Suprapubic skin (tissue), 4 donors: ENCODE data around the gene MYPOP. TPM values are rescaled to one million over a fixed set of nuclear protein-coding genes. Genes with fewer than 3 reads are reported as not detected.

ENCODE experiments used
- DNase-seq, 2 donors: peaks; one replicate each; pipeline ENCODE4 v3.0.0-alpha.2; 2019; ENCODE audit warnings: low spot score in 2 of 2
- H3K27ac ChIP-seq: fragments of 200-600 bp; sonication (generic); one replicate; pipeline ENCODE4 v1.5.1; 2019
- H3K27me3 ChIP-seq: fragments of 200-600 bp; sonication (generic); one replicate; pipeline ENCODE4 v1.5.1; 2019
- H3K36me3 ChIP-seq: fragments of 200-600 bp; sonication (generic); one replicate; pipeline ENCODE4 v1.5.1; 2019
- H3K4me1 ChIP-seq: fragments of 200-600 bp; sonication (generic); one replicate; pipeline ENCODE4 v1.5.1; 2019
- H3K4me3 ChIP-seq: fragments of 200-600 bp; sonication (generic); one replicate; pipeline ENCODE4 v1.5.1; 2019; ENCODE audit warnings: mild to moderate bottlenecking
- H3K9me3 ChIP-seq: fragments of 200-600 bp; sonication (generic); one replicate; pipeline ENCODE4 v1.5.1; 2019
- EP300 ChIP-seq: sonication (generic); formaldehyde crosslinking; IDR thresholded peaks from one replicate; pipeline ENCODE4 v1.6.1; 2017; ENCODE audit warnings: antibody characterized with exemption
- POLR2A ChIP-seq, 2 donors: fragments of 450-650 bp; IDR thresholded peaks; one replicate each; pipeline ENCODE4 v1.6.1; 2017; ENCODE audit warnings: antibody characterized with exemption in 2 of 2, mild to moderate bottlenecking in 2 of 2, moderate library complexity in 2 of 2
- POLR2AphosphoS5 ChIP-seq, 3 donors: sonication (generic); formaldehyde crosslinking; IDR thresholded peaks; one replicate each; pipeline ENCODE4 v1.6.1; 2017; ENCODE audit warnings: antibody characterized with exemption in 3 of 3
- WGBS: methylation state at CpG from one replicate; pipeline ENCODE4 v1.1.5; 2018; 5-methylcytosine and 5-hydroxymethylcytosine counted together
- total RNA-seq, 4 donors: library from RNA; depleted of rRNA; stranded (reverse); fragments of >200 nt; gene quantifications; one replicate each; pipeline ENCODE4 v1.1.0, GENCODE V29; 2016
- TF ChIP-seq, protein P1 (sequence below), 2 donors: fragments of 200-600 bp in 1 of 2; fragments of 450-650 bp in 1 of 2; sonication (generic) in 1 of 2; IDR thresholded peaks; one replicate each; pipeline ENCODE4 v1.5.1; 2016 to 2019; ENCODE audit warnings: antibody characterized with exemption in 2 of 2, mild to moderate bottlenecking in 1 of 2, moderate library complexity in 1 of 2

The MYPOP gene
- total RNA-seq, 4 donors from 2014 or later, result 4.4 to 9.4 (median 6.5) TPM

- no peak overlapping the region for H3K4me3 ChIP-seq
- peaks cover 75% of the 10 kb centered on the region for H3K27me3 ChIP-seq
- no peaks in the 10 kb centered on the region for H3K4me1 ChIP-seq
- TF ChIP-seq POLR2A (IDR thresholded peaks at IDR 0.05) (no peak), POLR2AphosphoS5 (IDR thresholded peaks at IDR 0.05) (no peak), EP300 (no peak)
- TF ChIP-seq, protein P1, sequence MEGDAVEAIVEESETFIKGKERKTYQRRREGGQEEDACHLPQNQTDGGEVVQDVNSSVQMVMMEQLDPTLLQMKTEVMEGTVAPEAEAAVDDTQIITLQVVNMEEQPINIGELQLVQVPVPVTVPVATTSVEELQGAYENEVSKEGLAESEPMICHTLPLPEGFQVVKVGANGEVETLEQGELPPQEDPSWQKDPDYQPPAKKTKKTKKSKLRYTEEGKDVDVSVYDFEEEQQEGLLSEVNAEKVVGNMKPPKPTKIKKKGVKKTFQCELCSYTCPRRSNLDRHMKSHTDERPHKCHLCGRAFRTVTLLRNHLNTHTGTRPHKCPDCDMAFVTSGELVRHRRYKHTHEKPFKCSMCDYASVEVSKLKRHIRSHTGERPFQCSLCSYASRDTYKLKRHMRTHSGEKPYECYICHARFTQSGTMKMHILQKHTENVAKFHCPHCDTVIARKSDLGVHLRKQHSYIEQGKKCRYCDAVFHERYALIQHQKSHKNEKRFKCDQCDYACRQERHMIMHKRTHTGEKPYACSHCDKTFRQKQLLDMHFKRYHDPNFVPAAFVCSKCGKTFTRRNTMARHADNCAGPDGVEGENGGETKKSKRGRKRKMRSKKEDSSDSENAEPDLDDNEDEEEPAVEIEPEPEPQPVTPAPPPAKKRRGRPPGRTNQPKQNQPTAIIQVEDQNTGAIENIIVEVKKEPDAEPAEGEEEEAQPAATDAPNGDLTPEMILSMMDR (IDR thresholded peaks at IDR 0.05), result no peak
- DNase-seq, result no peak
- no peaks in the 10 kb centered on the region for H3K36me3 ChIP-seq
- WGBS, result 75% methylated on average over 18 of the region's 19 CpGs
- H3K27ac ChIP-seq, result no peak overlapping the region
- H3K9me3 ChIP-seq, result no peaks in the 10 kb centered on the region
Observed at GRCh38 chr19:45935267-45935666, 32.9 kb upstream of the MYPOP start.

DNA sequence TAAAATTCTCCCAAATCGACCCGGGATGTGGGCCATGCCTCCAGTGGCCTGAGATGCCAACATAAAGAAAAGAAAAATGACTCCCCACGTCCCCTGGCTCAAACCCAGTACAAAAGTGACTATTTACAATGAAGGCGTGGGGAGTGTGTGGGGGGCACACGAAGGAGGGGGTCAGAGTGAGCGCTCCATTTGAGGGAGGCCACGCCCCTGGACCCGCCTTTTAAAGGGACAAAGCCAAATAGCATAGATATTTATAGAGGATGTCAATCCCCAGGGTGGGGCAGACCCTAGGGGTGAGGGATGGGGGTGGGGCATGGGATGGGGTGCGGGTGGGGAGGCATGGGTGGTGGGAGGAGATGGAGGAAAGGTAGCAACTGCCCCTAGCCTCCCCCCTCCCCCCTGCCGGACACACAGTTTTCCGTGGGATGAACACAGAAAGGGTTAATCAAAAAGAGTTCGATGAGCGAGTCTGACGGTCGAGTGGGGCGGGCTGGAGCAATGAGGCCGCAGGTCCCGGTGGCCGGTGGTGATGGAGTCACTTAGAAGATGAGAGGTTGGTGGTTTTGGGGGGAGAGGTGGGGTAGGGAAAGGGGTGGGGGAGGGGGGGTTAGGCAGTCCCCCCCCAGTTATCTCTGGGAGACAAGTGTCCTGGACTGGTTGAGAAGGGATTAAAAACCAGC lies 32.3 kb upstream of the MYPOP start:
- TF ChIP-seq POLR2A (IDR thresholded peaks at IDR 0.05) (no peak), POLR2AphosphoS5 (IDR thresholded peaks at IDR 0.05) (no peak), EP300 (no peak)
- TF ChIP-seq, protein P1 (IDR thresholded peaks at IDR 0.05), result no peak
- no peak overlapping the region for H3K27ac ChIP-seq

GRCh38 chr19:45933759-45934158 lies 31.3 kb upstream of the MYPOP start:
- no peaks in the 10 kb centered on the region for H3K9me3 ChIP-seq
- no peak for DNase-seq
- no peaks in the 10 kb centered on the region for H3K4me1 ChIP-seq
- no peaks in the 10 kb centered on the region for H3K36me3 ChIP-seq
- TF ChIP-seq POLR2AphosphoS5 (IDR thresholded peaks at IDR 0.05), result no peak
- TF ChIP-seq EP300, result no peak
- TF ChIP-seq, protein P1 (IDR thresholded peaks at IDR 0.05), result no peak
- TF ChIP-seq POLR2A (IDR thresholded peaks at IDR 0.05), result no peak
- 60% methylated on average over 9 of the region's 9 CpGs for WGBS
- H3K27ac ChIP-seq, result no peak overlapping the region
- H3K4me3 ChIP-seq, result no peak overlapping the region
- peaks cover 67% of the 10 kb centered on the region for H3K27me3 ChIP-seq

More for the DNA sequence above, 32.3 kb upstream of the MYPOP start:
- WGBS, result 27% methylated on average over 19 of the region's 19 CpGs
- no peaks in the 10 kb centered on the region for H3K9me3 ChIP-seq
- H3K4me1 ChIP-seq, result no peaks in the 10 kb centered on the region
- no peaks in the 10 kb centered on the region for H3K36me3 ChIP-seq
- no peak for DNase-seq
- peaks cover 69% of the 10 kb centered on the region for H3K27me3 ChIP-seq
- H3K4me3 ChIP-seq, result no peak overlapping the region

DNA sequence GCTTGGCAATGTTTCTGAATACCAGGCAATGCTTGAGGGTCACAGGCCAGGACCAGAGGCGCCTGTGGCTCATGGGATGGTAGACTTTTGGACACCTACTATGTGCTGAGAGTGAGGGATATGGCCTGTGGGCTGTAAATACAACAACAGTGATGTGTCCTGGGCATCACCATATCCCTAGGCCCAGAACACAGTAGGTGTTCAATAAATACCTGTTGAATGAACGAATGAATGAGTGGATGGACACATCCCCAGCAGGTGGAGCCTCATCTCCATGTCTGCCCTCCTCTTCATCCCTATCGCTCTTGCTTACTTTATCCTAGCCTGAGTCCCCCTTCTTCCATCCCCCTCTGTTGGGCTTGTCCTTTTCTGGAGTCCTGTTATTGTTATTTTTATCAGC lies 28.6 kb upstream of the MYPOP start:
- TF ChIP-seq POLR2A (IDR thresholded peaks at IDR 0.05) (no peak), EP300 (no peak), POLR2AphosphoS5 (IDR thresholded peaks at IDR 0.05) (no peak)
- TF ChIP-seq, protein P1 (IDR thresholded peaks at IDR 0.05), result no peak
- WGBS, result 68% methylated on average over 3 of the region's 3 CpGs
- Histone ChIP-seq H3K4me3 (no peak overlapping the region), H3K36me3 (no peaks in the 10 kb centered on the region), H3K9me3 (no peaks in the 10 kb centered on the region), H3K27me3 (peaks cover 41% of the 10 kb centered on the region), H3K27ac (no peak overlapping the region), H3K4me1 (peaks cover 8% of the 10 kb centered on the region)
- no peak for DNase-seq

GRCh38 chr19:45929247-45929646 lies 26.8 kb upstream of the MYPOP start:
- no peak for DNase-seq
- Histone ChIP-seq H3K4me1 (peaks cover 8% of the 10 kb centered on the region), H3K9me3 (no peaks in the 10 kb centered on the region), H3K27me3 (peaks cover 23% of the 10 kb centered on the region), H3K36me3 (no peaks in the 10 kb centered on the region), H3K4me3 (no peak overlapping the region), H3K27ac (no peak overlapping the region)
- TF ChIP-seq POLR2AphosphoS5 (IDR thresholded peaks at IDR 0.05), result no peak
- TF ChIP-seq, protein P1 (IDR thresholded peaks at IDR 0.05), result no peak
- TF ChIP-seq POLR2A (IDR thresholded peaks at IDR 0.05), result no peak
- no peak for TF ChIP-seq EP300
- WGBS, result 70% methylated on average over 2 of the region's 2 CpGs
